Measurements from ENCODE around the gene OR2T1. TPM values are rescaled to one million over a fixed set of nuclear protein-coding genes. Genes with fewer than 3 reads are reported as not detected.

OR2T1 gene
- total RNA-seq, 6 experiments from 2014 or later: not detected

DNA sequence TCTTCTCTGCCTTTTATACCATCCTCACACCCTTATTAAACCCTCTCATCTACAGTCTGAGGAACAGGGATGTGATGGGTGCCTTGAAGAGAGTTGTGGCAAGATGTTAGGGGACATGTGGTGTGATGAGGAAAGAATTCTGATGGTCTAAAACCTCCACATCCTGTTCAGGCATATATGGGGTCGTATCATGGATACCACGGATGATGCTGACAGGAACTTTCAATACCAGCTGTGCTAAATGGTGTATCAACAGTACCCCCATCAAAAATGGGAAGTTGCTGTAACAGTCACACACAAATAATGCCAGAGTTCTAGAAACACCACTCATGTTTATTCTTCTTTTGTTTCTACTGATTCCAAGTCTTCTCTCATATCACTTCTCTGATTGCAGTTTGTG is 14.4 kb upstream of the OR2T1 start:
- no peak for ATAC-seq
- TF ChIP-seq, protein P1, sequence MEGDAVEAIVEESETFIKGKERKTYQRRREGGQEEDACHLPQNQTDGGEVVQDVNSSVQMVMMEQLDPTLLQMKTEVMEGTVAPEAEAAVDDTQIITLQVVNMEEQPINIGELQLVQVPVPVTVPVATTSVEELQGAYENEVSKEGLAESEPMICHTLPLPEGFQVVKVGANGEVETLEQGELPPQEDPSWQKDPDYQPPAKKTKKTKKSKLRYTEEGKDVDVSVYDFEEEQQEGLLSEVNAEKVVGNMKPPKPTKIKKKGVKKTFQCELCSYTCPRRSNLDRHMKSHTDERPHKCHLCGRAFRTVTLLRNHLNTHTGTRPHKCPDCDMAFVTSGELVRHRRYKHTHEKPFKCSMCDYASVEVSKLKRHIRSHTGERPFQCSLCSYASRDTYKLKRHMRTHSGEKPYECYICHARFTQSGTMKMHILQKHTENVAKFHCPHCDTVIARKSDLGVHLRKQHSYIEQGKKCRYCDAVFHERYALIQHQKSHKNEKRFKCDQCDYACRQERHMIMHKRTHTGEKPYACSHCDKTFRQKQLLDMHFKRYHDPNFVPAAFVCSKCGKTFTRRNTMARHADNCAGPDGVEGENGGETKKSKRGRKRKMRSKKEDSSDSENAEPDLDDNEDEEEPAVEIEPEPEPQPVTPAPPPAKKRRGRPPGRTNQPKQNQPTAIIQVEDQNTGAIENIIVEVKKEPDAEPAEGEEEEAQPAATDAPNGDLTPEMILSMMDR (IDR thresholded peaks at IDR 0.05): no peak
- TF ChIP-seq POLR2A (IDR thresholded peaks at IDR 0.05): no peak
- no peak overlapping the region for H3K27ac ChIP-seq
- H3K4me1 ChIP-seq: no peaks in the 10 kb centered on the region
- no peak for DNase-seq
- H3K27me3 ChIP-seq: no peaks in the 10 kb centered on the region
- intact Hi-C loops (cut with DNase I): no loop called here
- no peaks in the 10 kb centered on the region for H3K36me3 ChIP-seq
- WGBS (ENCODE audit: insufficient coverage, low coverage, low lambda C conversion rate, missing lambda C conversion rate): 6% methylated on average over 2 of the region's 2 CpGs
- no peaks in the 10 kb centered on the region for H3K9me3 ChIP-seq
- no peak overlapping the region for H3K4me3 ChIP-seq

DNA sequence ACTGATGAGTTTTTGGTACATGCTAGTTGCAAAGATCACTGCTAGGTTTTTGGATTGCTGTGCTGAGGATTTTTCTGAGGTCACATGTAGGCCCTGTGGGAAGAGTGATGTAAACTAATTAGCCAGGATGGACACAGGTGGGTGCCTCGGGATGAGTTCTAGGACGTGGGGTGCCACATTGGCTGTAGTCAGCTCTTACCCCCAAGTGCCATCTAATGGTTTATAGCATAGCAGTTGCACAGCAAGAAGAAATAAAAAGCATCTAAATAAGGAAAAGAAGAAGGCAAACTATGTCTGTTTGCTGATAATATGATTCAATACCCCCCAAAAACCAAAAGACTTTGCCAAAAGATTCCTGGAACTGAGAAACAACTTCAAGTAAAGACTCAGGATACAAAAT is 9.8 kb upstream of the OR2T1 start:
- Histone ChIP-seq H3K4me3 (no peak overlapping the region), H3K27me3 (no peaks in the 10 kb centered on the region), H3K36me3 (no peaks in the 10 kb centered on the region), H3K27ac (no peak overlapping the region), H3K9me3 (no peaks in the 10 kb centered on the region), H3K4me1 (no peaks in the 10 kb centered on the region)
- DNase-seq (no peak), ATAC-seq (no peak)
- intact Hi-C loops (cut with DNase I): no loop called here
- TF ChIP-seq POLR2A (IDR thresholded peaks at IDR 0.05): no peak
- TF ChIP-seq, protein P1 (IDR thresholded peaks at IDR 0.05): no peak
- 32% methylated on average over 2 of the region's 2 CpGs for WGBS (ENCODE audit: insufficient coverage, low coverage, low lambda C conversion rate, missing lambda C conversion rate)

DNA sequence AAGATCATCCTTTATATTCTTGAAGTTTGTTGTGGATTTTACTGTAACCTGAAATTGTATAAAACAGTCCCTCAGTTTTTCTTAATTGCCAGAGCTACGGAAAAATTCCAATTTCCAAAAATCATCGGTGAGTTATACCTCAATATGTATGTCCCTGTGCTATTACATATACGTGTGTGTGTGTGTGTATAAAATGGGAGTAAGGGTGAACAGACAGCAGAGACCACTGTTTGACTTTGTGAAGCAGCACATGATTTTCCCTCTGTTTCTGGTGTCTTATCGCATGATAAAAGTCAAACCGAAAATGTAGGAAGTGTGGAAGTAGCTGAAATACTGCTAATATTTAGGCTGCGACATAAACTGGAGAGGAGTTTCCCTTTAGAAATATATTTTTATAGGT is 1.2 kb downstream of the OR2T1 start:
- Histone ChIP-seq H3K4me1 (no peaks in the 10 kb centered on the region), H3K27ac (no peak overlapping the region), H3K4me3 (no peak overlapping the region), H3K36me3 (no peaks in the 10 kb centered on the region), H3K27me3 (no peaks in the 10 kb centered on the region), H3K9me3 (no peaks in the 10 kb centered on the region)
- TF ChIP-seq, protein P1 (IDR thresholded peaks at IDR 0.05): no peak
- TF ChIP-seq POLR2A (IDR thresholded peaks at IDR 0.05): no peak
- ATAC-seq (no peak), DNase-seq (no peak)
- WGBS (ENCODE audit: insufficient coverage, low coverage, low lambda C conversion rate, missing lambda C conversion rate): 71% methylated on average over 6 of the region's 6 CpGs
- intact Hi-C loops (cut with DNase I): no loop called here

DNA sequence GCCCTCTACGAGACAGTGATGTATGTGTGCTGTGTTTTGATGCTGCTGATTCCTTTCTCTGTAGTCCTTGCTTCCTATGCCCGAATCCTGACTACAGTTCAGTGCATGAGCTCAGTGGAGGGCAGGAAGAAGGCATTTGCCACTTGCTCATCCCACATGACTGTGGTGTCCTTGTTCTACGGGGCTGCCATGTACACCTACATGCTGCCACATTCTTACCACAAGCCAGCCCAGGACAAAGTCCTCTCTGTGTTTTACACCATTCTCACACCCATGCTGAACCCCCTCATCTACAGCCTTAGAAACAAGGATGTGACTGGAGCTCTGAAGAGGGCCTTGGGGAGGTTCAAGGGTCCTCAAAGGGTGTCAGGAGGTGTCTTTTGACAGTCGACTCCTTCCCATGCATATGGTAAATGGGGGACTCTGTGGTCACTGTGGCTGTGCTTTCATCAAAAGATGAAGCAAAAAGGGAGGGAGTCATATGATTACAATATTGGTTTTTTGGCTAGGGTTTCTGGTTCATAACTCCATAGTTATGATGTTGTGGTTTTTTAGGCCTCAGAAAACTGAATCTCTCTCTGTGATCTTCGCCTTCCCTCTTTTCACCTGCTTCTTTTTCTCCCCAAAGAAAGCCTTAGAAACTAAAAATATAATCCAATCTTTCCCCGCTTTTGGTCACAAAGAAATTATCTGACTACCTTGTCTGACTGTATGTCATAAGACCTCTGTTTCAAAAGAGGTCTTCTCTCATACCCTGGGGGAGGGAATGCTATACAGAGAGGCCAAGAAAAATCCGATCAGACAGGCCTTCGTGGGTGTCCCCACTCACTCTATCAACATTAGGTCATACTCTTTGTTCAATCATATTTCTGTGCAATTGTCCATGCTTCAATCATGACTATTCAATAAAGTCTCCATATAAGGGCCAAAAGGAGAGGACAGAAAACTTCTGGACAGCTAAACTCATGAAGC is 4.2 kb downstream of the OR2T1 start:
- Histone ChIP-seq H3K36me3 (no peaks in the 10 kb centered on the region), H3K4me1 (no peaks in the 10 kb centered on the region), H3K27ac (no peak overlapping the region), H3K4me3 (no peak overlapping the region), H3K9me3 (no peaks in the 10 kb centered on the region), H3K27me3 (no peaks in the 10 kb centered on the region)
- TF ChIP-seq, protein P1 (IDR thresholded peaks at IDR 0.05): no peak
- TF ChIP-seq POLR2A (IDR thresholded peaks at IDR 0.05): no peak
- DNase-seq (no peak), ATAC-seq (no peak)
- WGBS (ENCODE audit: insufficient coverage, low coverage, low lambda C conversion rate, missing lambda C conversion rate): 31% methylated on average over 6 of the region's 8 CpGs
- intact Hi-C loops (cut with DNase I): no loop called here
